DOHH2 (cell line): ENCODE results near the gene SVIL.

Experiments
- CTCF ChIP-seq: fragments of 200-600 bp; sonication (generic); IDR thresholded peaks from one replicate; pipeline ENCODE4 v1.5.1; 2014; ENCODE audit warnings: antibody characterized with exemption, mild to moderate bottlenecking, low read depth, low read length; ENCODE audit not compliant: poor library complexity, severe bottlenecking
- EZH2phosphoT487 ChIP-seq: fragments of 200-600 bp; sonication (generic); IDR thresholded peaks from 2 replicates; pipeline ENCODE4 v1.6.1; 2017; ENCODE audit warnings: borderline replicate concordance, mild to moderate bottlenecking, antibody characterized with exemption, low read length, moderate library complexity, mixed read lengths

DNA sequence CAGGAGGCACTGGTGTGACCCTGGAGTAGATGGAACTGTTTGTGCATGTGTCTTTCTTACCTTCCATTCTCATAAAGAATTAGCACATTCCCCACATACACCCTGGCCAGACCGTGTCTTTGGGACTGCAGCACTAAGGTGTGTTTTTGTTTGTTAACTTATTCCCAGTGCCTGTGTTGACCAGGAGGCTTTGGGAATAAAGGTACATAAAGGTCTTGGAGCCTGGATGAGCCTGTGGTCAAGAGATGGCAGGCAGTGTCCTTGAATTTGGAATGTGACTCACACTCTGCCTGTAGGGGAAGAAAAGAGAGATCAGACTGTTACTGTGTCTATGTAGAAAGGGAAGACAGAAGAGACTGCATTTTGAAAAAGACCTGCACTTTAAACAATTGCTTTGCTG, 208.4 kb downstream of the SVIL start:
- TF ChIP-seq EZH2phosphoT487 (no peak), CTCF (no peak)
